K562 (cell line): ENCODE results near the gene AKAP6. TPM values are rescaled to one million over a fixed set of nuclear protein-coding genes. Genes with fewer than 3 reads are reported as not detected.

Experiments used
- ATAC-seq: fragments of 200-7000 bp; cut with Tn5 transposase; 3 replicates; pipeline ENCODE4 v1.9.1; 2020; ENCODE audit warnings: moderate library complexity
- BruUV-seq: library from RNA; stranded (reverse); fragments of 400-500 nt; replicated peaks from 2 replicates; lab custom pipeline; 2021; lab: Mats Ljungman, UMichigan
- CTCF ChIA-PET: fragments of 300-600 bp; formaldehyde crosslinking; extraction: SDS; loops from one replicate; lab custom pipeline; 2021; ENCODE audit warnings: low intra/inter-chr PET ratio; lab: Yijun Ruan, JAX
- POLR2A ChIA-PET: fragments of 300-600, 350-650 bp; sonication (Branson Sonifier 250); formaldehyde crosslinking; extraction: SDS; loops from one replicate; lab custom pipeline; 2021; ENCODE audit warnings: antibody characterized with exemption, inconsistent platforms; lab: Yijun Ruan, JAX
- DNase-seq, 4 experiments: peaks; one replicate each; pipeline versions ENCODE4 v3.0.0 to v3.0.0-alpha.2; 2011 to 2018; ENCODE audit warnings: low spot score in 3 of 4, mixed read lengths in 3 of 4; ENCODE audit errors: extremely low read depth in 1 of 4
- FAIRE-seq: peaks from 2 replicates; lab custom pipeline; 2011; peaks lifted over from hg19 to GRCh38; lab: Jason Lieb, UNC
- H2AFZ ChIP-seq: 2 replicates; pipeline ENCODE4 v1.6.0; 2011; ENCODE audit warnings: low read depth, low read length, control low read depth, inconsistent platforms
- H3K27ac ChIP-seq: fragments of 200-600 bp; 3 replicates; pipeline ENCODE4 v1.8.0; 2011; ENCODE audit warnings: low read depth, mild to moderate bottlenecking, control low read depth, inconsistent platforms, low read length, moderate library complexity, mixed read lengths; ENCODE audit errors: extremely low read depth
- H3K27me3 ChIP-seq, 2 experiments: fragments of 300-600 bp in 1 of 2; 2 replicates in 1 of 2; 3 replicates in 1 of 2; pipeline versions ENCODE4 v1.6.0 to v1.8.0; 2011; ENCODE audit warnings: inconsistent platforms in 2 of 2, low read length in 2 of 2, mild to moderate bottlenecking in 1 of 2, mixed read lengths in 1 of 2, moderate library complexity in 1 of 2; ENCODE audit not compliant: control insufficient read depth in 2 of 2, insufficient read depth in 2 of 2
- H3K36me3 ChIP-seq: fragments of 300-600 bp; 3 replicates; pipeline ENCODE4 v1.8.0; 2011; ENCODE audit warnings: mild to moderate bottlenecking, low read length, inconsistent platforms; ENCODE audit not compliant: control insufficient read depth, insufficient read depth
- H3K4me1 ChIP-seq, 2 experiments: fragments of 200-600 bp in 1 of 2; replicated peaks in 1 of 2; 2 replicates in 1 of 2; 3 replicates in 1 of 2; pipeline versions ENCODE4 v1.5.1 to v1.8.0; 2011; ENCODE audit warnings: inconsistent platforms in 2 of 2, low read length in 2 of 2, mild to moderate bottlenecking in 1 of 2, mixed read lengths in 1 of 2, moderate library complexity in 1 of 2; ENCODE audit not compliant: control insufficient read depth in 2 of 2, insufficient read depth in 2 of 2
- H3K4me2 ChIP-seq: 2 replicates; pipeline ENCODE4 v1.6.1; 2011; ENCODE audit warnings: low read length, control low read depth, inconsistent platforms, mixed read lengths; ENCODE audit not compliant: insufficient read depth
- H3K4me3 ChIP-seq: fragments of 200-600 bp; sonication (generic), shearing (Covaris generic); 2 replicates; pipeline ENCODE4 v1.5.1; 2016; ENCODE audit warnings: control low read depth, inconsistent platforms
- H3K79me2 ChIP-seq: fragments of 200-600 bp; 3 replicates; pipeline ENCODE4 v1.8.0; 2011; ENCODE audit warnings: low read length, inconsistent platforms; ENCODE audit not compliant: control insufficient read depth, insufficient read depth
- H3K9ac ChIP-seq, 2 experiments: 2 replicates each; pipeline versions ENCODE4 v1.6.0 to v1.6.1; 2011; ENCODE audit warnings: low read depth in 2 of 2, low read length in 2 of 2, control low read depth in 1 of 2, inconsistent platforms in 1 of 2, mild to moderate bottlenecking in 1 of 2, mixed read lengths in 1 of 2; ENCODE audit not compliant: insufficient read depth in 1 of 2
- H3K9me1 ChIP-seq: one replicate; pipeline ENCODE4 v1.6.0; 2011; ENCODE audit warnings: inconsistent platforms, mild to moderate bottlenecking, low read length, moderate library complexity; ENCODE audit not compliant: control insufficient read depth, insufficient read depth
- H3K9me3 ChIP-seq: replicated peaks from 2 replicates; pipeline ENCODE4 v1.5.1; 2011; ENCODE audit warnings: low read depth, low read length, inconsistent platforms; ENCODE audit not compliant: control insufficient read depth, insufficient read depth
- H4K20me1 ChIP-seq: replicated peaks from 2 replicates; pipeline ENCODE4 v1.6.1; 2011; ENCODE audit warnings: low read length, inconsistent platforms, mixed read lengths; ENCODE audit not compliant: control insufficient read depth, insufficient read depth
- ARHGAP35 ChIP-seq: fragments of 450-650 bp; IDR thresholded peaks from 2 replicates; pipeline ENCODE4 v1.6.1; 2018; ENCODE audit not compliant: partially characterized antibody
- CGGBP1 ChIP-seq: fragments of 250-450 bp; sonication (Bioruptor Pico); IDR thresholded peaks from 2 replicates; pipeline ENCODE4 v1.9.0; 2021; ENCODE audit warnings: mild to moderate bottlenecking
- ETV5 ChIP-seq: sonication (generic); formaldehyde crosslinking; IDR thresholded peaks from 2 replicates; pipeline ENCODE4 v1.4.0; 2020; ENCODE audit warnings: low read depth, mild to moderate bottlenecking, missing genetic modification reagents
- SRSF1 ChIP-seq: fragments of 200-400 bp; formaldehyde crosslinking; IDR thresholded peaks from 2 replicates; pipeline ENCODE4 v1.6.1; 2017; ENCODE audit warnings: mild to moderate bottlenecking, low read depth, low read length, moderate library complexity
- ZNF277 ChIP-seq: fragments of 250-450 bp; sonication (Bioruptor Pico); IDR thresholded peaks from 2 replicates; pipeline ENCODE4 v1.8.0; 2022; ENCODE audit warnings: inconsistent platforms, mild to moderate bottlenecking, moderate library complexity, borderline replicate concordance
- ZNF780A ChIP-seq: fragments of 250-450 bp; sonication (Bioruptor Pico); IDR thresholded peaks from 2 replicates; pipeline ENCODE4 v1.5.0; 2021; ENCODE audit warnings: mild to moderate bottlenecking
- ZSCAN32 ChIP-seq: fragments of 450-650 bp; formaldehyde crosslinking; IDR thresholded peaks from 2 replicates; pipeline ENCODE4 v1.4.0; 2020; ENCODE audit warnings: mild to moderate bottlenecking, moderate library complexity
- WGBS: fragments of 100-300 bp; shearing (Covaris generic); methylation state at CpG from one replicate; pipeline ENCODE4 v1.1.6; 2016; ENCODE audit warnings: low coverage, mixed read lengths; ENCODE audit not compliant: insufficient coverage; ENCODE audit errors: missing lambda C conversion rate; 5-methylcytosine and 5-hydroxymethylcytosine counted together
- in situ Hi-C: fragments of 300-500 bp; cut with MboI; formaldehyde crosslinking; loops from 4 replicates; pipeline ENCODE4 v1.15.0; 2018; ENCODE audit warnings: inconsistent platforms, mixed read lengths
- intact Hi-C: fragments of 100-400 bp; cut with micrococcal nuclease; formaldehyde crosslinking; loops from 2 replicates; pipeline ENCODE4 v1.14.2; 2022
- polyA plus RNA-seq, 8 experiments: library from polyadenylated mRNA; depleted of rRNA in 4 of 8; stranded (reverse) in 5 of 8; unstranded in 3 of 8; fragments of >200 nt; fragmentation: Nextera tagmentation in 2 of 8; fragmentation: Illumina TruSeq in 1 of 8; extraction: Ambion mirVana in 2 of 8; extraction: Trizol in 1 of 8; gene quantifications; 2 replicates each; pipeline versions ENCODE4 v1.2.1 to v1.2.3, GENCODE V29; 2011 to 2014; ENCODE audit warnings: inconsistent platforms in 1 of 8, missing spikeins in 1 of 8
- total RNA-seq, 7 experiments: library from RNA; depleted of rRNA in 6 of 7; stranded (reverse); fragments of >200 nt in 6 of 7; fragmentation: Illumina TruSeq in 2 of 7; extraction: Trizol in 2 of 7; gene quantifications; 2 replicates each; pipeline versions ENCODE4 v1.2.1 to v1.2.3, GENCODE V29; 2011 to 2021; ENCODE audit warnings: low replicate concordance in 1 of 7

AKAP6 gene
- total and polyA plus RNA-seq, 9 of the 15 experiments (the other 6 are each of a cell fraction or from before 2014, with no cell fraction given): 0.03 to 1.7 (median 0.48) TPM

- no peak for ATAC-seq
- no peak for DNase-seq
- TF ChIP-seq CGGBP1 (CRISPR knock-in tag) (no peak), ETV5 (CRISPR knock-in tag) (no peak), ZSCAN32 (CRISPR knock-in tag) (no peak), ZNF277 (CRISPR knock-in tag) (no peak), ZNF780A (no peak), ARHGAP35 (no peak), SRSF1 (no peak)
- TF ChIP-seq, all 486 proteins: peak for 0
- BruUV-seq: no TSS peak
- no peak overlapping the region for H3K4me3 ChIP-seq
- H3K27me3 ChIP-seq: no peaks in the 10 kb centered on the region; a peak in 1 of 5 replicates
- ChIA-PET CTCF (no interaction called here), POLR2A (no interaction called here)
- H3K4me1 ChIP-seq: no peaks in the 10 kb centered on the region
- H3K36me3 ChIP-seq: no peaks in the 10 kb centered on the region
- intact Hi-C loops: no loop called here
- no peaks in the 10 kb centered on the region for H3K9me3 ChIP-seq
- no peak overlapping the region for H3K9ac ChIP-seq
- no peak overlapping the region for H3K27ac ChIP-seq
- in situ Hi-C loops: no loop called here
- no peak for FAIRE-seq
- WGBS: 0% methylated on average over 2 of the region's 2 CpGs
- H4K20me1 ChIP-seq: no peaks in the 10 kb centered on the region
- H2AFZ ChIP-seq: no peak overlapping the region
- no peaks in the 10 kb centered on the region for H3K79me2 ChIP-seq
- no peak overlapping the region for H3K4me2 ChIP-seq
- no peaks in the 10 kb centered on the region for H3K9me1 ChIP-seq
Measured at GRCh38 chr14:32531942-32532515, 202.9 kb downstream of the AKAP6 start.
